ENCODE data around the gene GRM4.

- TF ChIP-seq POLR2A (IDR thresholded peaks at IDR 0.05) (no peak), CTCF (IDR thresholded peaks at IDR 0.05) (no peak)
Observed at GRCh38 chr6:34056305-34057108, 89.4 kb downstream of the GRM4 start.

Data from right lobe of liver (tissue), 4 donors.